GM21737 (cell line): ENCODE data around the gene RGS19.

ENCODE experiments used
- ATAC-seq: cut with Tn5 transposase; IDR thresholded peaks from one replicate; pipeline ENCODE4 v1.9.1; 2021; ENCODE audit warnings: mild to moderate bottlenecking, moderate library complexity; ENCODE audit not compliant: unreplicated experiment

The RGS19 gene

GRCh38 chr20:64037498-64038213, 41.7 kb downstream of the RGS19 start:
- ATAC-seq = no peak

- no peak for ATAC-seq
Observed at GRCh38 chr20:64037199-64037497, 42.2 kb downstream of the RGS19 start.

GRCh38 chr20:64036346-64037198, 42.7 kb downstream of the RGS19 start:
- ATAC-seq = no peak

GRCh38 chr20:64035933-64036345, 43.4 kb downstream of the RGS19 start, which contains the start of gene C20orf204:
C20orf204 (plus strand) TSS chr20:64036182; CDS start chr20:64036324, 142 bp downstream.
- no peak for ATAC-seq

- no peak for ATAC-seq
Observed at GRCh38 chr20:64035066-64035932, 44.0 kb downstream of the RGS19 start.

- no peak for ATAC-seq
Observed at GRCh38 chr20:64033981-64034493, 45.3 kb downstream of the RGS19 start.

GRCh38 chr20:64032706-64033624, 46.4 kb downstream of the RGS19 start:
- no peak for ATAC-seq

GRCh38 chr20:64031822-64032314, 47.5 kb downstream of the RGS19 start:
- no peak for ATAC-seq

GRCh38 chr20:64030371-64031134, 48.8 kb downstream of the RGS19 start:
- ATAC-seq = no peak

GRCh38 chr20:64029293-64030117, 49.8 kb downstream of the RGS19 start:
- no peak for ATAC-seq

GRCh38 chr20:64027981-64028685, 51.2 kb downstream of the RGS19 start:
- ATAC-seq = no peak

GRCh38 chr20:64025826-64026412, 53.4 kb downstream of the RGS19 start:
- no peak for ATAC-seq

GRCh38 chr20:64025101-64025825, 54.1 kb downstream of the RGS19 start:
- no peak for ATAC-seq

- ATAC-seq = no peak
Observed at GRCh38 chr20:64024141-64024990, 55.0 kb downstream of the RGS19 start.

- no peak for ATAC-seq
Observed at GRCh38 chr20:64023361-64024140, 55.8 kb downstream of the RGS19 start.
